B cell (primary cell): Measurements from ENCODE around the gene GARIN5A. TPM values are rescaled to one million over a fixed set of nuclear protein-coding genes. Genes with fewer than 3 reads are reported as not detected.
A peak's percentile ranks its signal among the peaks of the same experiment; 100 is the strongest.

ENCODE experiments used
- ATAC-seq: fragments of 200-7000 bp; cut with Tn5 transposase; one replicate; pipeline ENCODE4 v1.10.0; 2021; ENCODE audit warnings: low read depth, mild to moderate bottlenecking, moderate number of reproducible peaks, moderate library complexity
- CTCF ChIA-PET: fragments of 350-600 bp; sonication (Branson Sonifier 250); formaldehyde crosslinking; loops from one replicate; lab custom pipeline; 2021; ENCODE audit warnings: antibody characterized with exemption, inconsistent platforms; lab: Charles Lee
- POLR2A ChIA-PET: fragments of 350-600 bp; sonication (Branson Sonifier 250); formaldehyde crosslinking; loops from one replicate; lab custom pipeline; 2021; ENCODE audit warnings: antibody characterized with exemption; lab: Charles Lee
- DNase-seq: peaks from one replicate; pipeline ENCODE4 v3.0.0; 2013
- H2AFZ ChIP-seq: 2 replicates; pipeline ENCODE4 v1.6.1; 2012; ENCODE audit warnings: mild to moderate bottlenecking, low read depth, low read length; ENCODE audit not compliant: insufficient read depth, poor library complexity, severe bottlenecking
- H3K27ac ChIP-seq, 2 donors: 1 replicate in 1 of 2; 2 replicates in 1 of 2; pipeline ENCODE4 v1.5.1; 2012 to 2013; ENCODE audit warnings: low read length in 2 of 2, mild to moderate bottlenecking in 2 of 2, moderate library complexity in 1 of 2
- H3K27me3 ChIP-seq, 4 experiments: fragments of 200-600 bp in 1 of 4; sonication (generic) in 1 of 4; replicated peaks in 1 of 4; 1 replicate in 2 of 4; 2 replicates in 2 of 4; pipeline versions ENCODE4 v1.6.1 to v1.7.0; 2013 to 2016; ENCODE audit warnings: low read length in 3 of 4, mild to moderate bottlenecking in 2 of 4, mixed read lengths in 1 of 4, moderate library complexity in 1 of 4; ENCODE audit not compliant: insufficient read depth in 4 of 4, control insufficient read depth in 3 of 4; ENCODE audit errors: control extremely low read depth in 1 of 4
- H3K36me3 ChIP-seq, 2 experiments: replicated peaks in 1 of 2; 1 replicate in 1 of 2; 2 replicates in 1 of 2; pipeline versions ENCODE4 v1.6.1 to v1.7.1; 2013; ENCODE audit warnings: low read length in 1 of 2; ENCODE audit not compliant: insufficient read depth in 2 of 2, control insufficient read depth in 1 of 2; ENCODE audit errors: control extremely low read depth in 1 of 2, extremely low read depth in 1 of 2
- H3K4me1 ChIP-seq, 2 donors: fragments of 200-600 bp in 1 of 2; sonication (generic) in 1 of 2; 1 replicate in 1 of 2; 2 replicates in 1 of 2; pipeline versions ENCODE4 v1.5.1 to v1.6.1; 2013 to 2017; ENCODE audit warnings: low read length in 2 of 2; ENCODE audit not compliant: control insufficient read depth in 2 of 2, insufficient read depth in 2 of 2
- H3K4me2 ChIP-seq: replicated peaks from 2 replicates; pipeline ENCODE3; 2012; ENCODE audit warnings: mild to moderate bottlenecking, low read depth, low read length; ENCODE audit not compliant: poor library complexity, severe bottlenecking
- H3K4me3 ChIP-seq, 5 experiments: fragments of 200-600 bp in 1 of 5; sonication (generic) in 1 of 5; 1 replicate in 3 of 5; 2 replicates in 2 of 5; pipeline versions ENCODE4 v1.5.1 to v1.7.0; 2011 to 2016; ENCODE audit warnings: low read length in 4 of 5, mild to moderate bottlenecking in 4 of 5, low read depth in 2 of 5, control low read depth in 1 of 5, moderate library complexity in 1 of 5; ENCODE audit not compliant: insufficient read depth in 1 of 5; ENCODE audit errors: control extremely low read depth in 1 of 5, extremely low read depth in 1 of 5
- H3K79me2 ChIP-seq: fragments of 200-600 bp; sonication (generic); one replicate; pipeline ENCODE4 v1.6.0; 2016; ENCODE audit warnings: low read length; ENCODE audit not compliant: control insufficient read depth, insufficient read depth
- H3K9ac ChIP-seq: fragments of 200-600 bp; sonication (generic); 2 replicates; pipeline ENCODE4 v1.6.1; 2017; ENCODE audit warnings: mild to moderate bottlenecking, low read length, moderate library complexity
- H3K9me3 ChIP-seq, 3 donors: one replicate each; pipeline versions ENCODE4 v1.6.1 to v1.7.1; 2013; ENCODE audit warnings: low read length in 2 of 3; ENCODE audit not compliant: control insufficient read depth in 2 of 3, insufficient read depth in 1 of 3; ENCODE audit errors: control extremely low read depth in 1 of 3
- H4K20me1 ChIP-seq: 2 replicates; pipeline ENCODE4 v1.6.0; 2012; ENCODE audit warnings: mild to moderate bottlenecking, low read length; ENCODE audit not compliant: insufficient read depth, control insufficient read depth, poor library complexity, severe bottlenecking
- H3K27ac Mint-ChIP-seq: one replicate; pipeline ENCODE4 v1.8.0; 2021; ENCODE audit warnings: mixed read lengths
- H3K27me3 Mint-ChIP-seq: one replicate; pipeline ENCODE4 v1.8.0; 2021; ENCODE audit warnings: mixed read lengths
- H3K4me1 Mint-ChIP-seq: one replicate; pipeline ENCODE4 v1.8.0; 2021; ENCODE audit warnings: mixed read lengths
- H3K4me3 Mint-ChIP-seq: one replicate; pipeline ENCODE4 v1.8.0; 2021; ENCODE audit warnings: mixed read lengths
- H3K9me3 Mint-ChIP-seq: one replicate; pipeline ENCODE4 v1.8.0; 2022; ENCODE audit warnings: mixed read lengths; ENCODE audit not compliant: insufficient read depth
- EZH2 ChIP-seq: IDR thresholded peaks from 2 replicates; pipeline ENCODE4 v1.6.1; 2012; ENCODE audit warnings: borderline replicate concordance, low read depth, mild to moderate bottlenecking, moderate library complexity, low read length; ENCODE audit not compliant: insufficient read depth, poor library complexity, severe bottlenecking
- WGBS: methylation state at CpG from one replicate; pipeline ENCODE4 v1.1.5; 2013; ENCODE audit warnings: missing lambda C conversion rate; ENCODE audit not compliant: insufficient coverage; 5-methylcytosine and 5-hydroxymethylcytosine counted together
- intact Hi-C: fragments of 100-400 bp; cut with micrococcal nuclease; formaldehyde crosslinking; loops from one replicate; pipeline ENCODE4 v1.10.0; 2022
- polyA plus RNA-seq: library from polyadenylated mRNA; depleted of rRNA; stranded (reverse); fragments of >200 nt; gene quantifications from 2 replicates; pipeline ENCODE4 v1.2.3, GENCODE V29; 2012
- total RNA-seq, 2 donors: library from RNA; stranded (reverse); fragments of 120-200 nt in 1 of 2; gene quantifications; 1 replicate in 1 of 2; 2 replicates in 1 of 2; pipeline versions ENCODE4 v1.2.3 to v1.2.4, GENCODE V29; 2013 to 2022
- TF ChIP-seq, protein P1 (sequence below): fragments of 200-600 bp; IDR thresholded peaks from one replicate; pipeline ENCODE4 v1.8.0; 2022; ENCODE audit warnings: antibody characterized with exemption, mild to moderate bottlenecking

The GARIN5A gene
- total and polyA plus RNA-seq, 2 donors (not counting 1 experiment from before 2014, with no cell fraction given) = 0.22 to 0.34 TPM

DNA sequence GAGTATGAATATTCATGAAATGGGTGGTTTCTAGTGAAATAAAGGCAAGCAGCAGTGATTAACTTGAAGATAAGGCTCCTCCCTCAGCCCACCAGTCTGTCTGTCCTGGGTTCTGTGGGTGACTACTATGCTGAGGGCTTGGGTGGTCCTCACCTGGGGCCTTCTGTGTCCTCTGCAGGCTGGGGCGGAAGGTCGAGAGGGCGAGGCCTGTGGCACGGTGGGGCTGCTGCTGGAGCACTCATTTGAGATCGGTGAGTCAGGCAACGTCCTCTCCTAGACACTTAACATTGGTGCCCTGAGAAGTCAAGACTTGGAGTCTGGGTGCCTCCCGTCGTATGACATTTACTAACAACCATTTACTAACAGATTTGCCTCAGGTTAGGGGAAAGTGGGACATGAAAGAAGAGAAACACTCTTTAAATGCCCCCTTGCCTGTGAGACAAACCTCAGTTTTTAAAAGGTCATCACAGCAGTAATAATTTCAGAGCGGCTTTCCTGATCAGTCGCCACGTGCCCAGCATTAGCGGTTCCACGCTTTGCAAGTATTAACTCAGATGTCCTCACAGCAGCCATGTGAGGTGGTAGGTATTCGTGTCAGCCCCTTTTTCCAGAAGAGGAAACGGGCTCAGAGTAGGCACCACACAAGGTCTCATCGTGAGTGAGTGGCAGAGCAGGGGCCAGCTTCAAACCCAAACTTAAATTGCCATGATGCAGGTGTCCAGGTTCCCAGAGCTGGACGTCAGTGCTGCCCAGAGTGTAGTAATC, 1.3 kb upstream of the GARIN5A start:
- Mint-ChIP-seq H3K27me3 (no peaks in the 10 kb centered on the region), H3K4me1 (peaks cover 29% of the 10 kb centered on the region), H3K27ac (peak overlapping the region; percentile 17), H3K4me3 (peak overlapping the region; percentile 99), H3K9me3 (no peaks in the 10 kb centered on the region)
- intact Hi-C loops = no loop called here
- Histone ChIP-seq H3K27me3 (no peaks in the 10 kb centered on the region), H3K4me2 (peak overlapping the region; percentile 99), H3K4me3 (peak overlapping the region in 1 of 5 experiments; percentile 11), H3K9ac (peak overlapping the region; percentile 100), H3K9me3 (peaks cover 0 to 11% (median 0%) of the 10 kb centered on the region in 3 donors), H3K4me1 (peaks cover 14 to 23% of the 10 kb centered on the region in 2 donors), H3K36me3 (peaks cover 0 to 46% of the 10 kb centered on the region in 2 experiments), H3K27ac (no peak overlapping the region), H3K79me2 (peaks cover 45% of the 10 kb centered on the region), H2AFZ (no peak overlapping the region), H4K20me1 (peaks cover 49% of the 10 kb centered on the region)
- 99% methylated on average over 11 of the region's 17 CpGs for WGBS
- CTCF ChIA-PET = interaction anchor here (0.8 to 1.5 kb wide), 4 partner anchors 14 to 121 kb away, joined by 3 to 4 read pairs (median 4); partner anchors contain the start of gene JOSD2
- TF ChIP-seq EZH2 = no peak
- TF ChIP-seq, protein P1, sequence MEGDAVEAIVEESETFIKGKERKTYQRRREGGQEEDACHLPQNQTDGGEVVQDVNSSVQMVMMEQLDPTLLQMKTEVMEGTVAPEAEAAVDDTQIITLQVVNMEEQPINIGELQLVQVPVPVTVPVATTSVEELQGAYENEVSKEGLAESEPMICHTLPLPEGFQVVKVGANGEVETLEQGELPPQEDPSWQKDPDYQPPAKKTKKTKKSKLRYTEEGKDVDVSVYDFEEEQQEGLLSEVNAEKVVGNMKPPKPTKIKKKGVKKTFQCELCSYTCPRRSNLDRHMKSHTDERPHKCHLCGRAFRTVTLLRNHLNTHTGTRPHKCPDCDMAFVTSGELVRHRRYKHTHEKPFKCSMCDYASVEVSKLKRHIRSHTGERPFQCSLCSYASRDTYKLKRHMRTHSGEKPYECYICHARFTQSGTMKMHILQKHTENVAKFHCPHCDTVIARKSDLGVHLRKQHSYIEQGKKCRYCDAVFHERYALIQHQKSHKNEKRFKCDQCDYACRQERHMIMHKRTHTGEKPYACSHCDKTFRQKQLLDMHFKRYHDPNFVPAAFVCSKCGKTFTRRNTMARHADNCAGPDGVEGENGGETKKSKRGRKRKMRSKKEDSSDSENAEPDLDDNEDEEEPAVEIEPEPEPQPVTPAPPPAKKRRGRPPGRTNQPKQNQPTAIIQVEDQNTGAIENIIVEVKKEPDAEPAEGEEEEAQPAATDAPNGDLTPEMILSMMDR = no peak
- POLR2A ChIA-PET = no interaction called here
- ATAC-seq (no peak), DNase-seq (no peak)

DNA sequence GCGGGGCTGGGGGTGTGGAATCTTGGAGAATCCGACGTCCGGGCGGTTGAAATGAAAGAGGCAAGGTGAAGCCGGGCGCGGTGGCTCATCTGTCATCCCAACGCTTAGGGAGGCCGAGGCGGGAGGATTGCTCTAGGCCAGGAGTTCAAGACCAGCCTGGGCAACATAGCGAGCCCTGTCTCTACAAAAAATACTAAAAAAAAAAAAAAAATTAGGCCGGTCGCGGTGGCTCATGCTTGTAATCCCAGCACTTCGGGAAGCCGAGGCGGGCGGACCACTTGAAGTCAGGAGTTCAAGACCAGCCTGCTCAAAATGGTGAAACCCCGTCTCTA, 225 bp upstream of the GARIN5A start:
- H3K27me3 Mint-ChIP-seq = no peaks in the 10 kb centered on the region
- H2AFZ ChIP-seq = peak overlapping the region; percentile 99
- peaks cover 45% of the 10 kb centered on the region for H3K79me2 ChIP-seq
- no peak for DNase-seq
- peaks cover 14 to 23% of the 10 kb centered on the region in 2 donors for H3K4me1 ChIP-seq
- ChIA-PET POLR2A (interaction anchor here (0.7 kb wide), 1 partner anchor 119 kb away, joined by 4 read pairs; no protein-coding TSS in a partner anchor), CTCF (no interaction called here)
- H3K4me3 Mint-ChIP-seq = peak overlapping the region; percentile 99
- TF ChIP-seq, protein P1 = no peak
- TF ChIP-seq EZH2 = no peak
- H3K9me3 ChIP-seq = peaks cover 0 to 11% (median 0%) of the 10 kb centered on the region in 3 donors
- H3K4me2 ChIP-seq = peak overlapping the region; percentile 99
- peak overlapping the region; percentile 35 to 100 (median 98) for H3K4me3 ChIP-seq
- no peak for ATAC-seq
- H3K4me1 Mint-ChIP-seq = peaks cover 29% of the 10 kb centered on the region
- intact Hi-C loops = loop anchor here (1.0 kb wide), 2 partner anchors 17 to 62 kb away; no protein-coding TSS in a partner anchor
- peak overlapping the region; percentile 82 to 90 for H3K27ac ChIP-seq
- H3K9ac ChIP-seq = peak overlapping the region; percentile 100
- H4K20me1 ChIP-seq = peaks cover 49% of the 10 kb centered on the region
- 23% methylated on average over 18 of the region's 20 CpGs for WGBS
- H3K36me3 ChIP-seq = peaks cover 0 to 40% of the 10 kb centered on the region in 2 experiments
- H3K27me3 ChIP-seq = no peaks in the 10 kb centered on the region
- peak overlapping the region; percentile 94 for H3K27ac Mint-ChIP-seq
- H3K9me3 Mint-ChIP-seq = no peaks in the 10 kb centered on the region
